Panc1 (cell line): ENCODE measurements around the gene EP400. TPM values are rescaled to one million over a fixed set of nuclear protein-coding genes. Genes with fewer than 3 reads are reported as not detected.

ENCODE experiments used
- ATAC-seq: fragments of 200-7000 bp; cut with Tn5 transposase; 2 replicates; pipeline ENCODE4 v1.9.1; 2020; ENCODE audit warnings: mild to moderate bottlenecking, moderate library complexity
- BruUV-seq: library from RNA; stranded (reverse); fragments of 400-500 nt; replicated peaks from 2 replicates; lab custom pipeline; 2021; lab: Mats Ljungman, UMichigan
- CTCF ChIA-PET: fragments of 300-600 bp; sonication (Branson Sonifier 250); formaldehyde crosslinking; loops from one replicate; lab custom pipeline; 2022; ENCODE audit warnings: antibody characterized with exemption; lab: Charles Lee
- POLR2A ChIA-PET: fragments of 300-600 bp; sonication (Branson Sonifier 250); formaldehyde crosslinking; loops from one replicate; lab custom pipeline; 2022; ENCODE audit warnings: antibody characterized with exemption; lab: Charles Lee
- DNase-seq: peaks from one replicate; pipeline ENCODE4 v3.0.0-alpha.2; 2010; ENCODE audit warnings: low read depth, low spot score
- H3K27ac ChIP-seq: 2 replicates; pipeline ENCODE4 v1.5.1; 2011; ENCODE audit warnings: mild to moderate bottlenecking, low read length, inconsistent platforms
- H3K27me3 ChIP-seq: fragments of 200-500 bp; sonication (Bioruptor generic); 2 replicates; pipeline ENCODE4 v1.6.0; 2014; ENCODE audit warnings: low read length, inconsistent platforms; ENCODE audit not compliant: control insufficient read depth, insufficient read depth
- H3K36me3 ChIP-seq: fragments of 200-500 bp; sonication (Bioruptor generic); 2 replicates; pipeline ENCODE4 v1.5.1; 2014; ENCODE audit warnings: inconsistent platforms, mild to moderate bottlenecking, low read length, moderate library complexity; ENCODE audit not compliant: control insufficient read depth, insufficient read depth
- H3K4me1 ChIP-seq: 2 replicates; pipeline ENCODE4 v1.5.1; 2011; ENCODE audit warnings: inconsistent platforms, mild to moderate bottlenecking, low read length, moderate library complexity; ENCODE audit not compliant: control insufficient read depth, insufficient read depth
- H3K4me3 ChIP-seq, 2 experiments: 2 replicates each; pipeline ENCODE4 v1.5.1; 2011 to 2012; ENCODE audit warnings: low read depth in 2 of 2, low read length in 2 of 2, mild to moderate bottlenecking in 2 of 2, inconsistent platforms in 1 of 2, moderate library complexity in 1 of 2
- H3K9me3 ChIP-seq: fragments of 200-500 bp; sonication (Bioruptor generic); 2 replicates; pipeline ENCODE4 v1.5.1; 2014; ENCODE audit warnings: low read depth, mild to moderate bottlenecking, inconsistent platforms, low read length, moderate library complexity; ENCODE audit not compliant: control insufficient read depth, insufficient read depth
- POLR2AphosphoS5 ChIP-seq: IDR thresholded peaks from 2 replicates; pipeline ENCODE4 v1.6.1; 2012; ENCODE audit warnings: mild to moderate bottlenecking, low read depth, low read length, moderate library complexity
- SIN3A ChIP-seq: IDR thresholded peaks from 2 replicates; pipeline ENCODE4 v1.6.1; 2012; ENCODE audit warnings: low read depth, mild to moderate bottlenecking, low read length, moderate library complexity, borderline replicate concordance; ENCODE audit not compliant: insufficient read depth
- TCF7L2 ChIP-seq: IDR thresholded peaks from 2 replicates; pipeline ENCODE4 v1.6.1; 2011; ENCODE audit warnings: mild to moderate bottlenecking, low read depth, low read length, inconsistent platforms
- in situ Hi-C: cut with HindIII; loops from 2 replicates; pipeline ENCODE4 v1.10.0; 2016; ENCODE audit warnings: low sequenced_read_pairs, low pct_unique_long_range_greater_than_20kb
- intact Hi-C: fragments of 100-400 bp; cut with micrococcal nuclease; formaldehyde crosslinking; loops from one replicate; pipeline ENCODE4 v1.10.0; 2022; ENCODE audit not compliant: unreplicated experiment
- total RNA-seq: library from RNA; stranded (reverse); gene quantifications from one replicate; pipeline ENCODE4 v1.2.1, GENCODE V29; 2021; ENCODE audit not compliant: unreplicated experiment
- TF ChIP-seq, protein P1 (sequence below): fragments of 450-650 bp; IDR thresholded peaks from 2 replicates; pipeline ENCODE4 v1.5.1; 2017; ENCODE audit warnings: mild to moderate bottlenecking
- TF ChIP-seq, protein P2 (sequence below), 2 experiments: IDR thresholded peaks; 2 replicates each; pipeline ENCODE4 v1.6.1; 2011 to 2012; ENCODE audit warnings: low read depth in 2 of 2, control low read depth in 1 of 2, low read length in 1 of 2, mild to moderate bottlenecking in 1 of 2, moderate library complexity in 1 of 2; ENCODE audit not compliant: insufficient read depth in 1 of 2

Gene EP400
- total RNA-seq, 1 experiment from 2014 or later: 59.4 TPM

- Histone ChIP-seq H3K27ac (no peak overlapping the region), H3K36me3 (no peaks in the 10 kb centered on the region), H3K27me3 (no peaks in the 10 kb centered on the region), H3K9me3 (no peaks in the 10 kb centered on the region), H3K4me3 (no peak overlapping the region), H3K4me1 (no peaks in the 10 kb centered on the region)
- POLR2A ChIA-PET: no interaction called here
- no peak for DNase-seq
- intact Hi-C loops: no loop called here
- in situ Hi-C loops: no loop called here
- TF ChIP-seq SIN3A (no peak), POLR2AphosphoS5 (no peak), TCF7L2 (no peak)
- TF ChIP-seq, protein P1, sequence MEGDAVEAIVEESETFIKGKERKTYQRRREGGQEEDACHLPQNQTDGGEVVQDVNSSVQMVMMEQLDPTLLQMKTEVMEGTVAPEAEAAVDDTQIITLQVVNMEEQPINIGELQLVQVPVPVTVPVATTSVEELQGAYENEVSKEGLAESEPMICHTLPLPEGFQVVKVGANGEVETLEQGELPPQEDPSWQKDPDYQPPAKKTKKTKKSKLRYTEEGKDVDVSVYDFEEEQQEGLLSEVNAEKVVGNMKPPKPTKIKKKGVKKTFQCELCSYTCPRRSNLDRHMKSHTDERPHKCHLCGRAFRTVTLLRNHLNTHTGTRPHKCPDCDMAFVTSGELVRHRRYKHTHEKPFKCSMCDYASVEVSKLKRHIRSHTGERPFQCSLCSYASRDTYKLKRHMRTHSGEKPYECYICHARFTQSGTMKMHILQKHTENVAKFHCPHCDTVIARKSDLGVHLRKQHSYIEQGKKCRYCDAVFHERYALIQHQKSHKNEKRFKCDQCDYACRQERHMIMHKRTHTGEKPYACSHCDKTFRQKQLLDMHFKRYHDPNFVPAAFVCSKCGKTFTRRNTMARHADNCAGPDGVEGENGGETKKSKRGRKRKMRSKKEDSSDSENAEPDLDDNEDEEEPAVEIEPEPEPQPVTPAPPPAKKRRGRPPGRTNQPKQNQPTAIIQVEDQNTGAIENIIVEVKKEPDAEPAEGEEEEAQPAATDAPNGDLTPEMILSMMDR: no peak
- TF ChIP-seq, protein P2, sequence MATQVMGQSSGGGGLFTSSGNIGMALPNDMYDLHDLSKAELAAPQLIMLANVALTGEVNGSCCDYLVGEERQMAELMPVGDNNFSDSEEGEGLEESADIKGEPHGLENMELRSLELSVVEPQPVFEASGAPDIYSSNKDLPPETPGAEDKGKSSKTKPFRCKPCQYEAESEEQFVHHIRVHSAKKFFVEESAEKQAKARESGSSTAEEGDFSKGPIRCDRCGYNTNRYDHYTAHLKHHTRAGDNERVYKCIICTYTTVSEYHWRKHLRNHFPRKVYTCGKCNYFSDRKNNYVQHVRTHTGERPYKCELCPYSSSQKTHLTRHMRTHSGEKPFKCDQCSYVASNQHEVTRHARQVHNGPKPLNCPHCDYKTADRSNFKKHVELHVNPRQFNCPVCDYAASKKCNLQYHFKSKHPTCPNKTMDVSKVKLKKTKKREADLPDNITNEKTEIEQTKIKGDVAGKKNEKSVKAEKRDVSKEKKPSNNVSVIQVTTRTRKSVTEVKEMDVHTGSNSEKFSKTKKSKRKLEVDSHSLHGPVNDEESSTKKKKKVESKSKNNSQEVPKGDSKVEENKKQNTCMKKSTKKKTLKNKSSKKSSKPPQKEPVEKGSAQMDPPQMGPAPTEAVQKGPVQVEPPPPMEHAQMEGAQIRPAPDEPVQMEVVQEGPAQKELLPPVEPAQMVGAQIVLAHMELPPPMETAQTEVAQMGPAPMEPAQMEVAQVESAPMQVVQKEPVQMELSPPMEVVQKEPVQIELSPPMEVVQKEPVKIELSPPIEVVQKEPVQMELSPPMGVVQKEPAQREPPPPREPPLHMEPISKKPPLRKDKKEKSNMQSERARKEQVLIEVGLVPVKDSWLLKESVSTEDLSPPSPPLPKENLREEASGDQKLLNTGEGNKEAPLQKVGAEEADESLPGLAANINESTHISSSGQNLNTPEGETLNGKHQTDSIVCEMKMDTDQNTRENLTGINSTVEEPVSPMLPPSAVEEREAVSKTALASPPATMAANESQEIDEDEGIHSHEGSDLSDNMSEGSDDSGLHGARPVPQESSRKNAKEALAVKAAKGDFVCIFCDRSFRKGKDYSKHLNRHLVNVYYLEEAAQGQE (IDR thresholded peaks at IDR 0.05; ENCODE audit: insufficient read depth in 1 of 2, low read depth in 2 of 2, low read length in 1 of 2): no peak
- no peak for ATAC-seq
- BruUV-seq: no TSS peak
- CTCF ChIA-PET: no interaction called here
These were observed 29.6 kb upstream of the EP400 start for GRCh38 chr12:131920157-131920508.

DNA sequence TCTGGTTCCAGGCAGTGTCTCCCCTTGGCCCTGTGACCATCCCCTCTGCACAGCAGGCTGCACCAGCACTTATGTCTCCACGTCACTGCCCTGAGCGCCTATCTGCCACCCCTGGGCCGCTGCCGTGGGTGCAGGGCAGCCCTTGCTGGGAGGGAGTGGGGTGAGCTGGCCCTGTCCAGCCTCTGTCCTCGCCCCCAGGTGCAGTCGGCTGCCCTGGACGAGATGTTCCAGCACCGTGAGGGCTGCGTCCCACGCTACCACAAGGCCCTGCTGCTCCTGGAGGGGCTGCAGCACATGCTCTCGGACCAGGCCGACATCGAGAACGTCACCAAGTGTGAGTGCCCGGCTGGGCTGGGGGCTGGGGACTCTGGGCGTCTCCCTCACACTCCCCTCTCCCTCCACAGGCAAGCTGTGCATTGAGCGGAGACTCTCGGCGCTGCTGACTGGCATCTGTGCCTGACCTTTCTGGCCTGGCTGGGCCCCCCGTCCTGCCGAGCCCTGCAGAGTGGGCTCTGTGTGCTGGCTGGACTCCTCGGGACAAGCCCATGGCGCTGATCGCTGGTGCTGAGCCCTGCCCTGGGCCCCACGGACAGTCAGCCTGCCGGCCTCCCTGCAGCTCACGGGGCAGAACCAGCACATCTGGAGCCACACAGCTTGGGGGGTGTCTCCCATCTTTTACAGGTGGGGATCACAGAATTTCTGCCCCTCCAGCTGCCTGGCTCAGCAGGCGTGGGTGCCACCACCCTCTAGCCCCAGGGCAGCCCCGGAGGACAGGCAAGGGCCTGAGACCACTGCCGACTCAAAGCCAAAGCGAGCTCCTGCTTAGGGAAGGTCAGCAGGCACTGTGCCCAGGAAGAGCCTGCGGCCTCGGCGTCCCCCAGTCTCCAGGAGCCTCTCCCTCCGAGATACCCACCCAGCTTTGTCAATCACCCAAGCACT, 28.6 kb upstream of the EP400 start:
- in situ Hi-C loops (no loop called here), intact Hi-C loops (no loop called here)
- no TSS peak for BruUV-seq
- ChIA-PET CTCF (no interaction called here), POLR2A (no interaction called here)
- Histone ChIP-seq H3K27me3 (no peaks in the 10 kb centered on the region), H3K4me1 (no peaks in the 10 kb centered on the region), H3K4me3 (no peak overlapping the region), H3K36me3 (no peaks in the 10 kb centered on the region), H3K27ac (no peak overlapping the region), H3K9me3 (no peaks in the 10 kb centered on the region)
- TF ChIP-seq, protein P2 (IDR thresholded peaks at IDR 0.05; ENCODE audit: insufficient read depth in 1 of 2, low read depth in 2 of 2, low read length in 1 of 2): no peak
- no peak for TF ChIP-seq SIN3A
- no peak for TF ChIP-seq POLR2AphosphoS5
- TF ChIP-seq, protein P1: no peak
- no peak for TF ChIP-seq TCF7L2
- DNase-seq: no peak
- no peak for ATAC-seq
